Dedifferentiated amniotic fluid mesenchymal stem cell (primary cell): Measurements from ENCODE around the gene SPATA32.
A peak's percentile ranks its signal among the peaks of the same experiment; 100 is the strongest.

ENCODE experiments used
- DNase-seq: peaks from one replicate; pipeline ENCODE4 v3.0.0-alpha.2; 2016; ENCODE audit errors: extremely low spot score

Gene SPATA32

GRCh38 chr17:45228763-45229539 is 32.9 kb downstream of the SPATA32 start:
- DNase-seq: peak; percentile 32

DNA sequence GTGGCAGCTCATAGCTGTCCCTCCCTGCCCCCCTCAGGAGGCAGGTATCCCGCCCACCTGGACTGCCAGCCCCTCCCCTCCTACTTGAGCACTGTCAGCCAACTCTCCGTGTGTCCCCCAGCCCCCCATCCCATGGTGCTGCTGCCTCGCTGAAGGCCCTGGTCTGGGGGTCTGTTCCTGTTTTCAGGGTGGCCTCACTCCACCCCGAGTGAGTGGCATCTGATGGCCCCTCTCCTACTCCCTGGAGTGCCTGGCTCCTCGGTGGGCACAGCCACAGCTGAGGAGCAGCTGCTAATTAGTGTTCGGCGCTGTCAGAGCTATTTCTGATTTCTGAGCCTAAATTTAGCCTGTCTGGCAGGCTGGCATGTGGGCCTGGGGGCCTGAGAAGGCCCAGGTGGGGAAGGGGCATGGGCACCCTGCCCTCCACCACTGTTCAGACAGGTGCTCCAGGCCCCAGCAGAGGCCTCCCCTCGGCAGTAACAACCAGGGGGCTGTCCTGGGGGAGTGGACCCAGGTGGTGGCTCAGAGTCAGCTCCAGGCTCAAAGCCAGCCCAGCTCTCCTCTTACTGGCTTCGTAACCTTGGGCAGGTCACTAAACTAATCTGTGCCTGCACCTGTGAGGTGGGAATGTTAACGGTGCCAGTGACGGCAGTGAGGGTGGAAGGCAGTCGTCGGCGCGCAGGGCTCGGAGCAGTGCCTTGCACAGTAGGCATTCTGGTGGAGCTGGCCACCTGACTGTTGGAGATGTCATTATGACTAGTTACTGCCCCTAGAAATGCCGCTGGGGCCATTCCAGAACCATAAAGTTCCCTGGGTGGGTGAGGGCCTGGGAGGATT is 33.8 kb downstream of the SPATA32 start:
- DNase-seq: no peak

DNA sequence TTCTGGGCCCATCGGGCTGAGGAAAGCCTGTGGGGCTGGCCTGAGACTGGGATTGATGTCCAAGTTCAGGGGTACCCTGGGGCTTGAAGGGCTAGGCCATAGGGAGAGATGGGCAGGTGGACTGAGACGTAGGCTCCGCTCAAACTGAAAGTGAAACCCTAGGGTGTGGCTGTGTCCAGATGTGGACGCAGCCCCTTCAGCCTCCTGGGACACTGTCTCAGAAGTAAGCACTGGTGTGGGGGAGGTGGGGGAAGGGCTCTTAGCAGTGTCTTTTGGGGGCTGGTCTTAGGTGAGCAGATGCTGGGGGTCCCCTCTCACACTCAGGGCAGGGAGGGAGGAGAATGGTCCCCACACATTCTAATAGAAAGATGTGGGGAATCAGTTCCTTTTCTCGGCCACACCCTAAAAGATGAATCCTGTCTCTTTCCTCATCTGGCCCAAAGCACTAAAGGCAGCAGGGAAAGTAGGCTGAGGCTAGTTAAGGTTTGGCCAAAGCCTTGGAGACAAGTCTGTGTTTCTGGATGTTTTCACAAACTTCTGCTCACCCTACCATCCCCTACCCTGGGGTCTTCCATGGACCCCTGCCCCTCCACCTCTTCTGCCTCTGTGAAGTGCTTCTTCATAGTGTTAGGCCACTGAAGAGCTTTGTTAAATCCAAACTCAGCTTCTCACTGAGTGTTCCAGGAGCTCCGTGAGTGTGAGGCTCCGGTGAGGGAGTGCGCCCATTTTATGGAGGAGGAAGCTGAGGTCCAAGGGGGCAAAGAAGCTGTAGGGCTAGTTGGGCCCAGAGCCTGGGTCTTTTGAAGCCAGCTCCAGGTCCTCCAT is 34.6 kb downstream of the SPATA32 start:
- DNase-seq: no peak

DNA sequence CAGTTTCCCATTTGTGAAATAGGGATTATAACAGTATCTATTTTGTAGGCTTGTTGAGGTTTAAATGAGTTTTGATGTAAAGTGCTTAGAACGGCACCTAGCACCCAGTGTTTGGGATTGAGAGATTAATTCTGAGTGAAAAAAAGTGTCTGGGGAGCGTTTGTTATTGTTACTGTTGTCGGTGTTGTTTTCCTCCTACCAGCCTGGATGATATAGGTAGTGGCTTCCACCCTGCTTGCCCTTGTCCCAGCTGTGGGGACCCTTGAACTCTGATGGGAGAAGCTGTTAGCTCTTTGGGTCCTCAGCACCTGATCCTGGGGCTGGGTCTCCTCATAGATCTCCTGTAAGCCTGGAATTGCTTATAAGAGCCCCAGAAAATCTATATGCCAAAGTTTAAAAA is 35.3 kb downstream of the SPATA32 start:
- no peak for DNase-seq

- DNase-seq: no peak
Measured at GRCh38 chr17:45225964-45226530, 35.8 kb downstream of the SPATA32 start.

GRCh38 chr17:45225051-45225700 is 36.7 kb downstream of the SPATA32 start:
- no peak for DNase-seq

DNA sequence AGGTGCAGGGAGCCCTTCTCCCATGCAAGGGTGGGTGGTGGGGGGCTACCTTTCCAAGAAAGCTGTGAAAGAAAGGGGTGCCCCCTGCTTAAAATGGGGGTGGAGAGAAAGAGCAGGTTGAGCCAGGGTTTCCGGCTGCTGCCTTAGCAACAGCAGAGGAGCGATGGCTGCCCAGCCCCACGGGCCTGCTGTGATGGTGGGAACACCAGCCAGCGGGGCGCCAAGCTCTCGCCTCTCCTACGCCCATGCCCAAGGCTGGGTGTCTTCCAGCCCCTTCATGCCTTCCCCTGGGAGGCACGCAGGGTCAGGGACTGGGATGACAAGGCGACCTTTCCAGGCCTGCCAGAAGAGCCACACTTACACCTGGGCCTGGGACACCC is 37.2 kb downstream of the SPATA32 start:
- no peak for DNase-seq

DNA sequence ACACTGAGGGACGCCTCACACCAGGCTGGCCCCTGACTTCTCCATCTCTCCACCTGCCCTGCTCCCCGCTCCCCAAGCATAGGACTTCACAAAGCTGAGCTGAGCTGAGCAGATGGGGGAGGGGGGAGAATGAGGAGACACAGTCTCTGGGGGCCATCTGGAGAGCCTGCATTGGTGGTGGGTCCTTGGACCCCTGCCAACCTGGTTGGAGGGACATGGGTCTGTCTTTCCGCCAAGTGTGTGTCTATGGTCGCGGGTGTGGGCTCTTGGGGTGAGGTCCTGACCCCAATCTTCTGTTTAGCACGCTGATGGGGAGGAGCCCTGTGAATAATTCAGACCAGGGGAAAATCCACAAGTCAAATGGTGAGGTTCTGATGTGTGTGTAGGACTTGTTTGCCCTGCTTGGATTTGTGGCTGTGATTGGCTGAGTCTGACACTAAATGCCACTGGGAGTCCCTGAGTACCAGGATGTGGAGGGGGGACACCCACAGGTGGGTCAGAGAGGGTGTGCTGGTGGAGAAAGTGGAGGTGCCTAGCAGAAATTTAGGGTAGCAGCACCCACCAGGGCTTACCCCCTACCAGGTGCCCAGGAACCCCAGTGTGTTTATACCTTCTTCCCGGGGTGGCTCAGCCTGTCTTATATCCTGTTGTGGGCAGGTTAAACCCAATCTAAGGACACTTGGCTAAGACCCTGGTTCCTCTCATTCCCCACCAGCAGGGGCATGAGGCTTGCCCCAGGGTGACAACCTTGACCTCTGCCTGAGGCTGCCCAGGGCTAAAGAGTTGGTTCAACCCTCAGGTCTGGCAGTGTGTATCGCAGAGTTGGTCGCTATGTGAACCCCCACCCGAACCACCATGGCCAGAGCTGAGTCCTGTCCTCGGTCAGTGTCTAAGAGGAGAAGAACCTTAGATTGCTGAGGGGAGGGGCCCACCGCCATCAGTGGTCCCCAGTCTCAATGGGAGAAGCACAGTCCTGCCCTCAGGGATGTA is 38.1 kb downstream of the SPATA32 start:
- DNase-seq: no peak

DNA sequence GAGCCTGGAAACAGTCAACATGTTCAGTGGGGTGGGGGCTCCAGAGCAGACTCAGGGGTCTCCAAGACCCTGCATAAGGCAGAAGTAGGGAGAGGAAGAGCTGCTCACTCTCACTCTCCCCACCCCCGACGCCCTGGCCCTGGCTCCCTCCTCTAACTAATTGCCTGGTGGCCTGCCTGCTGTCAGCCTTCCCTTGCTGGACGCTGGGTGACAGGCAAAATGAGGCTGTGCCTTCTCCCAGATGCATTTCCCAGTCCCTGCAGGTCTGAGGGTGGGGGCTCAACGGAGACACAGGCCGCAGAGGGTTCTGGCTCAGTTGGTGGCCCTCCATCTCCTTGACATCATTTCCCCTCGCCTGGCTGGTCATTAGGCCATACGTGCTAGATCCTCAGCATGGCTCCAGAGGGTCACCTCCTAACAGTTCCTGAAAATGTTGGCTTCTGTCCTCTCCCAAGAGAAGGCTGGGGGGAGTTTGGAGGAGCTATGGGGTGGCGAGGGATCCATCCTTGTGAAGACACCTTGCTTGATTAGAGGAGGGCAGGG is 38.8 kb downstream of the SPATA32 start:
- no peak for DNase-seq

- DNase-seq: no peak
Measured at GRCh38 chr17:45222289-45222995, 39.5 kb downstream of the SPATA32 start.

DNA sequence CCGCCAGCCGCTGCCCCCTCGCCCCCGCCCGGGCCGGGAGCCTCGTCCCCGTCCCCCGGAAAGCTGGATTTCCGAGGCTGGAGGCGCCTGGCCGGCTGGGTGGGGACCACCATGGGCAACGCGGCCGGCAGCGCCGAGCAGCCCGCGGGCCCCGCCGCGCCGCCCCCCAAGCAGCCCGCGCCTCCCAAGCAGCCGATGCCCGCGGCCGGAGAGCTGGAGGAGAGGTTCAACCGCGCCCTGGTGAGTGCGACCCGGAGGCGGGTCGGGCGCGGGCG is 39.9 kb downstream of the SPATA32 start:
- DNase-seq: no peak

DNA sequence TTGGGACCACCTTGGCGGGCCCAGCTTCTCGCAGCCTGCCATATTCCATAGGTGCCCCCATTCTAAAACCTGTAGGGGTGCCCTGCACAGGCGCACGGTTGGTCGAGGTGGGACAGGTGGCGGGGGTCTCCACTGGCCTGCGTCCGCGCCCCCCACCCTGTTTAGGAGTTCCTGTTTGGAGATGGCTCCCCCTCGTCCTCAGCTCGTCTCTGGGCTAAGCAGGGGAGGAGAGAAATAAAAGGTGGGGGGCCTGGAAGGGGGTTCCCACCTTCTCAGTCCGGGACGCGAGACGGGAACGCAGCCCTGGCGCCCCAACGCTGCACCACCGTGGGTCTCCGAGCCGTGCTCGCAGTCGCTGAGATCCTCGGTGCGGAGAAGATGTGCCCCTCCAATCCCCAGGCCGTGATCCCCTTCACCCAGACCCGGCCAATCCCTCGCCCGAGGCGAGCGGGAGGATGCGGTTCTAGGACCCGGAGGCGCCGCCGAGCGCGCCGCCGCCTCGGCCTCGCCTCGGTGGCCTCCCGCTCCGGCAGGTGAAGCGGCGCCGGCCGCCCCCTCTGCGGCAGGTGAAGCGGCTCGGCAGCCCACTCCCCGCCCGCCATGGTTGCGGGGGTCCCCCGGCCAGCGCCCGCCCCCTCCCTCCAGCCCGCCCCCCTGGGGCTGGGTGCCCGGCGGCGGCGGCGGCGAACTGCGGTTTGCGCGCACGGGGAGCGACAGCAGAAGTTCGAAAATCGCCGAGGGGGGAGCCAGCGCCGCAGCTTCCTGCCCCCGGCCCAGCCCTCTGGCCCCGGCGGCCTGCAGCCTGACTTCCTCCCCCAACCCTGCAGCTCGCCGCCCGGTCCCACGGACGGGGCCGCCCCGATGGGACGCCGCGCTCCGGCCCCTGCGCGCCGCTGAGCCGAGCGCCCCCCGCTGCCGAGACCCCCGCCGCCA is 40.5 kb downstream of the SPATA32 start, which contains the start of gene FMNL1:
Gene FMNL1, plus strand, starts transcription at position 805 of the 933 bp plus-strand sequence. CDS start 240 bp downstream, outside the sequence.
- no peak for DNase-seq

DNA sequence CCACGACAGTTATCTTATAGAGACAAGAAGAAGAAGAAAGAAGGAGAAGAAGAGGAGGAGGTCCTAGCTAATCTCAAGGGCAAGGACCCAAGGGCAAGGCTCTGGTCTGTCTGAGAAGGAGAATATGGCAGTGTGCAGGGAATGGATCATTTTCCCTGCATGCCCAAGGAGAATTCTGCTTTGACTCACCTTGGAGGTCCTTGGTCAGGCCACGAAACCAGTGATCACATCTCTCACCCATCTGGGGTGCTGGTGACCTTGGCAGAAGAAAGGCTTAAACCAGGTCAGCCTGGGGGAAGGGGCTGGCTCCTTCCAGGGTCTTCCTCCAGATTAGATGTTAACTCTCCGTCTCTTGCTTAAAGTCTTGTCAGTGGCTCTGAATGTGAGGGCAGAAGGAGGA is 41.8 kb downstream of the SPATA32 start:
- no peak for DNase-seq

DNA sequence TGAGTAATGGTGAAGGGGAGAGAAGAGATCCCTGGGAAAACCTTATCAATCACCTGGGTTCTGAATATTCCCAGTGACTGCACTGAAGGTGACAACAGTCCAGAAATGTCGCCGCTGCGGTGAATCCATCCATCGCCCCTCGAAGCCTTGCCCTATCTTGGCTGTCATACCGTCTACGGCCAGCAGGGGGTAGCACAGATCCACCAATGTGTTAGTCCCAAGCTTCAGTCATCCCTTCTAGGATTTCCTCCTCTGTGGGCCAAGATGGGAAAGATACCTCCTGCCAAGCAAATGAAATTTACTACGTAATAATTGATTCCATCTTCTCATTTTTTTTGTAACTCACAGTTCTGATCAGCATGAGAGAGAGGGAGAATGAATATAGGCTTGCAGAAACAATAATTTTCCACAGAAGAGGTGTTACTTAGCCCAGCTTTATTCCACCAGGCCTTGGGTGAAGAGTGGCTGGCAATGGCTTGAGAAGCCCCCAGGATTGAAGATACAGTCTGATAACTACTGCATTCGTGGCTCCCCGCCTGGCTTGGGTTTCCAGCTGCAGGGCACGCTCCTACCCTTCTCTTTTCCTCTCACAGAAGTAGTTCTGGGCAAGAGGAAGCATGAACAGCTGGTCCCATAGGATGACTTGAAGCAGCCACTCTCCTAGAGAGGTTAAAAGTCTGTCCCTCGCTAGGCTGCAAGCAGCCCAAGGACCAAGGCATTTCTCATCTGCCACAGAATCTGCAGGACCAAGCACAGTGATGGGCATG is 42.8 kb downstream of the SPATA32 start:
- DNase-seq: peak; percentile 88
